HepG2 (cell line): ENCODE data around the gene NEMF. TPM values are rescaled to one million over a fixed set of nuclear protein-coding genes. Genes with fewer than 3 reads are reported as not detected.

ENCODE experiments used
- ATAC-seq: fragments of 200-7000 bp; cut with Tn5 transposase; 3 replicates; pipeline ENCODE4 v1.9.1; 2020; ENCODE audit warnings: mild to moderate bottlenecking, moderate library complexity
- BruUV-seq: library from RNA; stranded (reverse); fragments of 400-500 nt; replicated peaks from 2 replicates; lab custom pipeline; 2021; lab: Mats Ljungman, UMichigan
- CTCF ChIA-PET: fragments of 300-600 bp; formaldehyde crosslinking; extraction: SDS; loops from one replicate; lab custom pipeline; 2021; ENCODE audit warnings: low total read pairs, inconsistent platforms, low intra/inter-chr PET ratio; lab: Yijun Ruan, JAX
- POLR2A ChIA-PET: fragments of 350-600 bp; sonication (Branson Sonifier 250); formaldehyde crosslinking; loops from one replicate; lab custom pipeline; 2020; ENCODE audit warnings: antibody characterized with exemption, inconsistent platforms; lab: Yijun Ruan, JAX
- DNase-seq: peaks from one replicate; pipeline ENCODE4 v3.0.0-alpha.2; 2015; ENCODE audit warnings: low spot score
- FAIRE-seq: peaks from 3 replicates; lab custom pipeline; 2011; peaks lifted over from hg19 to GRCh38; lab: Jason Lieb, UNC
- H2AFZ ChIP-seq: one replicate; pipeline ENCODE4 v1.6.1; 2011; ENCODE audit warnings: low read length, inconsistent platforms
- H3K27ac ChIP-seq: fragments of 300-600 bp; 3 replicates; pipeline ENCODE4 v1.8.0; 2011; ENCODE audit warnings: mixed run types, mild to moderate bottlenecking, mixed read lengths, low read length, inconsistent platforms; ENCODE audit not compliant: insufficient read depth; ENCODE audit errors: extremely low read length
- H3K27me3 ChIP-seq, 2 experiments: fragments of 200-600 bp in 1 of 2; 2 replicates in 1 of 2; 3 replicates in 1 of 2; pipeline versions ENCODE4 v1.6.0 to v1.8.0; 2011; ENCODE audit warnings: low read length in 2 of 2, mild to moderate bottlenecking in 2 of 2, moderate library complexity in 2 of 2, inconsistent platforms in 1 of 2; ENCODE audit not compliant: insufficient read depth in 2 of 2, control insufficient read depth in 1 of 2
- H3K36me3 ChIP-seq, 2 experiments: fragments of 200-600 bp in 1 of 2; replicated peaks in 1 of 2; 2 replicates in 1 of 2; 3 replicates in 1 of 2; pipeline versions ENCODE4 v1.5.1 to v1.8.0; 2011; ENCODE audit warnings: low read length in 2 of 2, inconsistent platforms in 1 of 2; ENCODE audit not compliant: insufficient read depth in 2 of 2, control insufficient read depth in 1 of 2
- H3K4me1 ChIP-seq: 2 replicates; pipeline ENCODE4 v1.5.1; 2012; ENCODE audit warnings: low read length, inconsistent platforms; ENCODE audit not compliant: insufficient read depth
- H3K4me2 ChIP-seq: 2 replicates; pipeline ENCODE4 v1.6.0; 2011; ENCODE audit warnings: low read depth, low read length, inconsistent platforms
- H3K4me3 ChIP-seq, 3 experiments: fragments of 200-600 bp in 1 of 3; sonication (generic), shearing (Covaris generic) in 1 of 3; replicated peaks in 1 of 3; 2 replicates each; pipeline ENCODE4 v1.5.1; 2011 to 2016; ENCODE audit warnings: low read length in 3 of 3, inconsistent platforms in 2 of 3, low read depth in 2 of 3, mild to moderate bottlenecking in 2 of 3, control low read depth in 1 of 3, mixed read lengths in 1 of 3; ENCODE audit not compliant: insufficient read depth in 1 of 3
- H3K79me2 ChIP-seq: one replicate; pipeline ENCODE4 v1.6.1; 2011; ENCODE audit warnings: low read length, inconsistent platforms; ENCODE audit not compliant: insufficient read depth
- H3K9ac ChIP-seq: 2 replicates; pipeline ENCODE4 v1.6.0; 2011; ENCODE audit warnings: mild to moderate bottlenecking, low read depth, low read length, inconsistent platforms; ENCODE audit not compliant: insufficient read depth
- H3K9me3 ChIP-seq: 2 replicates; pipeline ENCODE4 v1.5.1; 2012; ENCODE audit warnings: mild to moderate bottlenecking, low read length
- H4K20me1 ChIP-seq: 2 replicates; pipeline ENCODE4 v1.6.0; 2011; ENCODE audit warnings: inconsistent platforms, mild to moderate bottlenecking, low read length, moderate library complexity; ENCODE audit not compliant: insufficient read depth
- SMARCE1 ChIP-seq: fragments of 450-650 bp; IDR thresholded peaks from 2 replicates; pipeline ENCODE4 v1.6.1; 2017; ENCODE audit warnings: borderline replicate concordance
- ZNF350 ChIP-seq: sonication (generic); formaldehyde crosslinking; IDR thresholded peaks from 2 replicates; pipeline ENCODE4 v1.4.0; 2020; ENCODE audit warnings: mild to moderate bottlenecking, low read depth, missing genetic modification reagents, borderline replicate concordance
- ZNF570 ChIP-seq: sonication (generic); formaldehyde crosslinking; IDR thresholded peaks from 2 replicates; pipeline ENCODE4 v1.4.0; 2020; ENCODE audit warnings: mild to moderate bottlenecking, missing genetic modification reagents, borderline replicate concordance
- ZNF883 ChIP-seq: sonication (generic); formaldehyde crosslinking; IDR thresholded peaks from 2 replicates; pipeline ENCODE4 v1.5.1; 2020; ENCODE audit warnings: mild to moderate bottlenecking, missing genetic modification reagents; ENCODE audit errors: not compliant biosample characterization
- WGBS: methylation state at CpG from one replicate; pipeline ENCODE4 v1.1.6; 2017; ENCODE audit warnings: low lambda C conversion rate; 5-methylcytosine and 5-hydroxymethylcytosine counted together
- in situ Hi-C: cut with HindIII; loops from 2 replicates; pipeline ENCODE4 v1.10.0; 2017; ENCODE audit warnings: low pct_unique_long_range_greater_than_20kb; ENCODE audit not compliant: extremely low pct_ligation_motif_present
- intact Hi-C: fragments of 100-400 bp; cut with micrococcal nuclease; formaldehyde crosslinking; loops from one replicate; pipeline ENCODE4 v1.10.0; 2022; ENCODE audit not compliant: unreplicated experiment
- polyA plus RNA-seq, 8 experiments: library from polyadenylated mRNA; depleted of rRNA in 3 of 8; stranded (reverse) in 7 of 8; unstranded in 1 of 8; fragments of >200 nt; fragmentation: Illumina TruSeq in 4 of 8; extraction: Trizol in 4 of 8; gene quantifications; 2 replicates each; pipeline versions ENCODE4 v1.2.1 to v1.2.3, GENCODE V29; 2011 to 2016; ENCODE audit warnings: low read depth in 4 of 8, missing spikeins in 1 of 8, mixed read lengths in 1 of 8; ENCODE audit not compliant: insufficient read depth in 1 of 8
- total RNA-seq, 5 experiments: library from RNA; depleted of rRNA; stranded (reverse); fragments of >200 nt; fragmentation: Illumina TruSeq; extraction: Trizol; gene quantifications; 2 replicates each; pipeline ENCODE4 v1.2.3, GENCODE V29; 2016; ENCODE audit warnings: low read depth in 1 of 5
- TF ChIP-seq, protein P1 (sequence below): sonication (generic); formaldehyde crosslinking; IDR thresholded peaks from 2 replicates; pipeline ENCODE4 v1.4.0; 2020; ENCODE audit warnings: missing genetic modification reagents, borderline replicate concordance
- TF ChIP-seq, protein P2 (sequence below): sonication (generic); formaldehyde crosslinking; IDR thresholded peaks from 2 replicates; pipeline ENCODE4 v1.5.0; 2020; ENCODE audit warnings: mild to moderate bottlenecking, low read depth, missing genetic modification reagents, borderline replicate concordance
- TF ChIP-seq, protein P3 (sequence below), 2 experiments: sonication (generic) in 1 of 2; formaldehyde crosslinking in 1 of 2; IDR thresholded peaks; 2 replicates each; pipeline versions ENCODE4 v1.5.1 to v1.6.1; 2011 to 2020; ENCODE audit warnings: borderline replicate concordance in 1 of 2, low read depth in 1 of 2, low read length in 1 of 2, mild to moderate bottlenecking in 1 of 2, missing genetic modification reagents in 1 of 2, moderate library complexity in 1 of 2
- TF ChIP-seq, protein P4 (sequence below): sonication (generic); formaldehyde crosslinking; IDR thresholded peaks from 2 replicates; pipeline ENCODE4 v1.4.0; 2020; ENCODE audit warnings: mild to moderate bottlenecking, missing genetic modification reagents

Gene NEMF
- total and polyA plus RNA-seq, 2 of the 13 experiments (the other 11 are each of a cell fraction or from before 2014, with no cell fraction given) = 21.3 to 57.9 TPM

DNA sequence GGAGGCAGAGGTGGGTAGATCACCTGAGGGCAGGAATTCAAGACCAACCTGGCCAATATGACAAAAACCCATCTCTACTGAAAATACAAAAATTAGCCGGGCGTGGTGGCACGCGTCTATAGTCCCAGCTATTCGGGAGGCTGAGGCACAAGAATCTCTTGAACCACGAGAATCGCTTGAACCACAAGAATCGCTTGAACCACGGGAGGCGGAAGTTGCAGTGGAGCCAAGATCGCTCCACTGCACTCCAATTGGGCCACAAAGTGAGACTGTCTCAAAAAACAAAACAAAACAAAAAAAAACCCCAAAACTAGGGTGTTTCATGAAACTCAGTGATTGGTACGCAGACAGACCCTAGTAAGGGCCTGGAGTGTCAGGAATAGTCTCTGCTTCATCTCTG is 33.9 kb upstream of the NEMF start:
- in situ Hi-C loops (no loop called here), intact Hi-C loops (no loop called here)
- 88% methylated on average over 12 of the region's 12 CpGs for WGBS
- no peaks in the 10 kb centered on the region for H3K79me2 ChIP-seq
- ATAC-seq (no peak), DNase-seq (no peak), FAIRE-seq (no peak)
- POLR2A ChIA-PET = no interaction called here
- H4K20me1 ChIP-seq = no peaks in the 10 kb centered on the region
- H3K27ac ChIP-seq = no peak overlapping the region
- no peak overlapping the region for H3K4me3 ChIP-seq
- no peaks in the 10 kb centered on the region for H3K9me3 ChIP-seq
- H3K4me1 ChIP-seq = peaks cover 3% of the 10 kb centered on the region
- no peaks in the 10 kb centered on the region; a peak in 1 of 5 replicates for H3K27me3 ChIP-seq
- H2AFZ ChIP-seq = no peak overlapping the region
- H3K9ac ChIP-seq = no peak overlapping the region
- CTCF ChIA-PET = no interaction called here
- no peaks in the 10 kb centered on the region for H3K36me3 ChIP-seq
- no peak overlapping the region for H3K4me2 ChIP-seq
- BruUV-seq = no TSS peak
- TF ChIP-seq ZNF350 (CRISPR knock-in tag) (no peak), ZNF883 (no peak), SMARCE1 (no peak), ZNF570 (CRISPR knock-in tag) (no peak)
- TF ChIP-seq, protein P1, sequence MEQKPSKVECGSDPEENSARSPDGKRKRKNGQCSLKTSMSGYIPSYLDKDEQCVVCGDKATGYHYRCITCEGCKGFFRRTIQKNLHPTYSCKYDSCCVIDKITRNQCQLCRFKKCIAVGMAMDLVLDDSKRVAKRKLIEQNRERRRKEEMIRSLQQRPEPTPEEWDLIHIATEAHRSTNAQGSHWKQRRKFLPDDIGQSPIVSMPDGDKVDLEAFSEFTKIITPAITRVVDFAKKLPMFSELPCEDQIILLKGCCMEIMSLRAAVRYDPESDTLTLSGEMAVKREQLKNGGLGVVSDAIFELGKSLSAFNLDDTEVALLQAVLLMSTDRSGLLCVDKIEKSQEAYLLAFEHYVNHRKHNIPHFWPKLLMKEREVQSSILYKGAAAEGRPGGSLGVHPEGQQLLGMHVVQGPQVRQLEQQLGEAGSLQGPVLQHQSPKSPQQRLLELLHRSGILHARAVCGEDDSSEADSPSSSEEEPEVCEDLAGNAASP (CRISPR knock-in tag) = no peak
- TF ChIP-seq, protein P2, sequence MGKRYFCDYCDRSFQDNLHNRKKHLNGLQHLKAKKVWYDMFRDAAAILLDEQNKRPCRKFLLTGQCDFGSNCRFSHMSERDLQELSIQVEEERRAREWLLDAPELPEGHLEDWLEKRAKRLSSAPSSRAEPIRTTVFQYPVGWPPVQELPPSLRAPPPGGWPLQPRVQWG (CRISPR knock-in tag) = no peak
- TF ChIP-seq, protein P3, sequence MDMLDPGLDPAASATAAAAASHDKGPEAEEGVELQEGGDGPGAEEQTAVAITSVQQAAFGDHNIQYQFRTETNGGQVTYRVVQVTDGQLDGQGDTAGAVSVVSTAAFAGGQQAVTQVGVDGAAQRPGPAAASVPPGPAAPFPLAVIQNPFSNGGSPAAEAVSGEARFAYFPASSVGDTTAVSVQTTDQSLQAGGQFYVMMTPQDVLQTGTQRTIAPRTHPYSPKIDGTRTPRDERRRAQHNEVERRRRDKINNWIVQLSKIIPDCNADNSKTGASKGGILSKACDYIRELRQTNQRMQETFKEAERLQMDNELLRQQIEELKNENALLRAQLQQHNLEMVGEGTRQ (IDR thresholded peaks at IDR 0.05; ENCODE audit: low read depth, low read length) = no peak
- TF ChIP-seq, protein P3 (CRISPR knock-in tag; IDR thresholded peaks at IDR 0.05; ENCODE audit: borderline replicate concordance) = no peak
- TF ChIP-seq, protein P4, sequence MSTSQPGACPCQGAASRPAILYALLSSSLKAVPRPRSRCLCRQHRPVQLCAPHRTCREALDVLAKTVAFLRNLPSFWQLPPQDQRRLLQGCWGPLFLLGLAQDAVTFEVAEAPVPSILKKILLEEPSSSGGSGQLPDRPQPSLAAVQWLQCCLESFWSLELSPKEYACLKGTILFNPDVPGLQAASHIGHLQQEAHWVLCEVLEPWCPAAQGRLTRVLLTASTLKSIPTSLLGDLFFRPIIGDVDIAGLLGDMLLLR (CRISPR knock-in tag) = no peak
